Neural crest cell (in vitro differentiated cells): ENCODE results near the gene APH1B. TPM values are rescaled to one million over a fixed set of nuclear protein-coding genes. Genes with fewer than 3 reads are reported as not detected.

Experiments used
- DNase-seq: peaks from one replicate; pipeline ENCODE4 v3.0.0; 2021; ENCODE audit warnings: low read depth, mixed read lengths, low spot score
- H3K27ac Mint-ChIP-seq: one replicate; pipeline ENCODE4 v1.8.0; 2021; ENCODE audit warnings: mild to moderate bottlenecking, mixed read lengths; ENCODE audit not compliant: unreplicated experiment
- H3K27me3 Mint-ChIP-seq: 2 replicates; pipeline ENCODE4 v1.8.0; 2021; ENCODE audit warnings: low read depth, mild to moderate bottlenecking, mixed read lengths
- H3K36me3 Mint-ChIP-seq: 2 replicates; pipeline ENCODE4 v1.8.0; 2021; ENCODE audit warnings: low read depth, mild to moderate bottlenecking, mixed read lengths
- H3K4me1 Mint-ChIP-seq: 2 replicates; pipeline ENCODE4 v1.8.0; 2021; ENCODE audit warnings: mixed read lengths
- H3K4me3 Mint-ChIP-seq: one replicate; pipeline ENCODE4 v1.8.0; 2021; ENCODE audit warnings: mild to moderate bottlenecking, mixed read lengths
- H3K9me3 Mint-ChIP-seq: 2 replicates; pipeline ENCODE4 v1.8.0; 2021; ENCODE audit warnings: mixed read lengths
- CTCF ChIP-seq: fragments of 200-600 bp; sonication (generic); conservative IDR thresholded peaks from 2 replicates; pipeline ENCODE4 v1.5.0; 2021; ENCODE audit warnings: antibody characterized with exemption, mild to moderate bottlenecking
- total RNA-seq: library from RNA; stranded (reverse); gene quantifications from 2 replicates; pipeline ENCODE4 v1.2.1, GENCODE V29; 2021

Gene APH1B
- total RNA-seq, 1 donor from 2014 or later, result 18.5 TPM

- TF ChIP-seq CTCF, result no peak
- Mint-ChIP-seq H3K4me1 (peaks cover 29% of the 10 kb centered on the region), H3K9me3 (no peaks in the 10 kb centered on the region), H3K27ac (no peak overlapping the region), H3K36me3 (peaks cover 12% of the 10 kb centered on the region), H3K4me3 (no peak overlapping the region), H3K27me3 (no peaks in the 10 kb centered on the region)
- DNase-seq, result no peak
These were observed 22.4 kb upstream of the APH1B start for GRCh38 chr15:63254991-63255390.

GRCh38 chr15:63255489-63255990, 21.9 kb upstream of the APH1B start:
- H3K4me3 Mint-ChIP-seq, result no peak overlapping the region
- H3K36me3 Mint-ChIP-seq, result peaks cover 13% of the 10 kb centered on the region
- no peaks in the 10 kb centered on the region for H3K27me3 Mint-ChIP-seq
- H3K4me1 Mint-ChIP-seq, result peaks cover 29% of the 10 kb centered on the region
- no peak for DNase-seq
- H3K9me3 Mint-ChIP-seq, result no peaks in the 10 kb centered on the region
- TF ChIP-seq CTCF, result no peak
- peak overlapping the region; percentile 59 for H3K27ac Mint-ChIP-seq

- Mint-ChIP-seq H3K4me1 (peaks cover 29% of the 10 kb centered on the region), H3K36me3 (peaks cover 19% of the 10 kb centered on the region), H3K9me3 (no peaks in the 10 kb centered on the region), H3K27me3 (no peaks in the 10 kb centered on the region), H3K4me3 (peak overlapping the region; percentile 45), H3K27ac (peak overlapping the region; percentile 85)
- TF ChIP-seq CTCF, result no peak
- no peak for DNase-seq
These were observed 20.8 kb upstream of the APH1B start for GRCh38 chr15:63256433-63257274.

- no peak for DNase-seq
- Mint-ChIP-seq H3K36me3 (peaks cover 23% of the 10 kb centered on the region), H3K9me3 (no peaks in the 10 kb centered on the region), H3K4me3 (no peak overlapping the region), H3K27me3 (no peaks in the 10 kb centered on the region), H3K27ac (no peak overlapping the region), H3K4me1 (peaks cover 29% of the 10 kb centered on the region)
- no peak for TF ChIP-seq CTCF
These were observed 18.7 kb upstream of the APH1B start for GRCh38 chr15:63258658-63259057.

GRCh38 chr15:63260791-63261190, 16.6 kb upstream of the APH1B start:
- Mint-ChIP-seq H3K4me1 (peaks cover 13% of the 10 kb centered on the region), H3K27me3 (no peaks in the 10 kb centered on the region), H3K27ac (no peak overlapping the region), H3K4me3 (no peak overlapping the region), H3K36me3 (peaks cover 25% of the 10 kb centered on the region), H3K9me3 (no peaks in the 10 kb centered on the region)
- TF ChIP-seq CTCF, result no peak
- no peak for DNase-seq
